GM12878 (cell line): Measurements from ENCODE around the gene POC5. TPM values are rescaled to one million over a fixed set of nuclear protein-coding genes. Genes with fewer than 3 reads are reported as not detected.

Experiments used
- ATAC-seq: fragments of 200-7000 bp; cut with Tn5 transposase; 3 replicates; pipeline ENCODE4 v1.9.1; 2020; ENCODE audit warnings: mild to moderate bottlenecking, moderate library complexity
- BruUV-seq: library from RNA; stranded (reverse); fragments of 400-500 nt; replicated peaks from 2 replicates; lab custom pipeline; 2021; lab: Mats Ljungman, UMichigan
- CTCF ChIA-PET: fragments of 300-600 bp; sonication (Branson Sonifier 250); formaldehyde crosslinking; extraction: SDS; loops from one replicate; lab custom pipeline; 2021; ENCODE audit warnings: inconsistent platforms; lab: Yijun Ruan, JAX
- POLR2A ChIA-PET: fragments of 350-600 bp; formaldehyde crosslinking; extraction: SDS; loops from one replicate; lab custom pipeline; 2021; ENCODE audit warnings: inconsistent platforms; lab: Charles Lee
- RAD21 ChIA-PET: fragments of 300-600 bp; sonication (Branson Sonifier 250); formaldehyde crosslinking; loops from one replicate; lab custom pipeline; 2023; ENCODE audit warnings: antibody characterized with exemption; ENCODE audit not compliant: unreplicated experiment; lab: Charles Lee
- SMC1A ChIA-PET: fragments of 300-600 bp; sonication (Branson Sonifier 250); formaldehyde crosslinking; loops from one replicate; lab custom pipeline; 2023; ENCODE audit not compliant: unreplicated experiment, uncharacterized antibody; lab: Charles Lee
- DNase-seq: peaks from one replicate; pipeline ENCODE4 v3.0.0-alpha.2; 2011; ENCODE audit warnings: low read depth, low spot score
- FAIRE-seq: peaks from 3 replicates; lab custom pipeline; 2011; peaks lifted over from hg19 to GRCh38; lab: Jason Lieb, UNC
- H2AFZ ChIP-seq: 2 replicates; pipeline ENCODE4 v1.6.0; 2011; ENCODE audit warnings: low read depth, low read length, control low read depth; ENCODE audit not compliant: control insufficient read depth
- H3K27ac ChIP-seq: 2 replicates; pipeline ENCODE4 v1.5.1; 2011; ENCODE audit warnings: control low read depth; ENCODE audit not compliant: control insufficient read depth, insufficient read depth
- H3K27me3 ChIP-seq, 2 experiments: replicated peaks in 1 of 2; 2 replicates each; pipeline versions ENCODE4 v1.6.0 to v1.6.1; 2011; ENCODE audit warnings: low read length in 1 of 2; ENCODE audit not compliant: control insufficient read depth in 2 of 2, insufficient read depth in 2 of 2
- H3K36me3 ChIP-seq, 2 experiments: 2 replicates each; pipeline ENCODE4 v1.5.1; 2011; ENCODE audit warnings: low read length in 1 of 2; ENCODE audit not compliant: control insufficient read depth in 2 of 2, insufficient read depth in 2 of 2
- H3K4me1 ChIP-seq: 2 replicates; pipeline ENCODE4 v1.6.1; 2011; ENCODE audit warnings: mild to moderate bottlenecking, low read length, moderate library complexity, mixed read lengths; ENCODE audit not compliant: control insufficient read depth, insufficient read depth
- H3K4me2 ChIP-seq: 2 replicates; pipeline ENCODE4 v1.6.0; 2011; ENCODE audit warnings: control low read depth; ENCODE audit not compliant: control insufficient read depth, insufficient read depth
- H3K4me3 ChIP-seq: fragments of 200-600 bp; sonication (generic); 2 replicates; pipeline ENCODE4 v1.5.1; 2016
- H3K79me2 ChIP-seq: 2 replicates; pipeline ENCODE4 v1.6.0; 2011; ENCODE audit warnings: low read length; ENCODE audit not compliant: control insufficient read depth, insufficient read depth
- H3K9ac ChIP-seq: 2 replicates; pipeline ENCODE4 v1.8.0; 2011; ENCODE audit warnings: low read length, control low read depth, mixed read lengths; ENCODE audit not compliant: control insufficient read depth, insufficient read depth
- H3K9me3 ChIP-seq: replicated peaks from 3 replicates; pipeline ENCODE4 v1.5.1; 2011; ENCODE audit warnings: mild to moderate bottlenecking, low read length; ENCODE audit not compliant: control insufficient read depth, insufficient read depth
- H4K20me1 ChIP-seq: 2 replicates; pipeline ENCODE4 v1.6.0; 2011; ENCODE audit not compliant: control insufficient read depth, insufficient read depth
- CBFB ChIP-seq: IDR thresholded peaks from 2 replicates; pipeline ENCODE4 v1.6.1; 2016; ENCODE audit warnings: antibody characterized with exemption, low read depth
- CEBPB ChIP-seq, 2 experiments: fragments of 150-350 bp in 1 of 2; IDR thresholded peaks; 2 replicates each; pipeline ENCODE4 v1.6.1; 2012 to 2014; ENCODE audit warnings: low read depth in 2 of 2, low read length in 2 of 2, borderline replicate concordance in 1 of 2, inconsistent platforms in 1 of 2
- CHD2 ChIP-seq: IDR thresholded peaks from 2 replicates; pipeline ENCODE4 v1.6.1; 2011; ENCODE audit warnings: low read depth, low read length, improper control_type of control experiment, borderline replicate concordance
- CREM ChIP-seq: IDR thresholded peaks from 2 replicates; pipeline ENCODE4 v1.6.1; 2014; ENCODE audit warnings: antibody characterized with exemption, low read depth
- EP300 ChIP-seq, 2 experiments: fragments of 150-350 bp in 1 of 2; IDR thresholded peaks; 2 replicates each; pipeline ENCODE4 v1.6.1; 2011 to 2012; ENCODE audit warnings: low read depth in 2 of 2, low read length in 2 of 2, borderline replicate concordance in 1 of 2, improper control_type of control experiment in 1 of 2, inconsistent platforms in 1 of 2; ENCODE audit not compliant: control insufficient read depth in 1 of 2
- ETV6 ChIP-seq, 2 experiments: fragments of 450-650 bp in 1 of 2; IDR thresholded peaks in 1 of 2; conservative IDR thresholded peaks in 1 of 2; 2 replicates each; pipeline ENCODE4 v1.6.1; 2014; ENCODE audit warnings: antibody characterized with exemption in 1 of 2, borderline replicate concordance in 1 of 2, low read depth in 1 of 2, mild to moderate bottlenecking in 1 of 2, moderate library complexity in 1 of 2
- HDAC2 ChIP-seq: fragments of 200-600 bp; sonication (generic); IDR thresholded peaks from 2 replicates; pipeline ENCODE4 v1.6.1; 2017
- HSF1 ChIP-seq: fragments of 150-350 bp; IDR thresholded peaks from 2 replicates; pipeline ENCODE4 v1.6.1; 2014; ENCODE audit warnings: mild to moderate bottlenecking, low read depth, low read length
- IKZF1 ChIP-seq: fragments of 450-650 bp; conservative IDR thresholded peaks from 2 replicates; pipeline ENCODE4 v1.6.1; 2017; ENCODE audit warnings: antibody characterized with exemption, mild to moderate bottlenecking
- IKZF2 ChIP-seq, 2 experiments: fragments of 450-650 bp; IDR thresholded peaks; 2 replicates each; pipeline ENCODE4 v1.6.1; 2017; ENCODE audit warnings: mild to moderate bottlenecking in 2 of 2, moderate library complexity in 2 of 2
- JUND ChIP-seq: IDR thresholded peaks from 2 replicates; pipeline ENCODE4 v1.6.1; 2012; ENCODE audit warnings: low read depth, mild to moderate bottlenecking, low read length, improper control_type of control experiment, moderate library complexity
- MEF2B ChIP-seq: fragments of 450-650 bp; IDR thresholded peaks from 2 replicates; pipeline ENCODE4 v1.6.1; 2018; ENCODE audit warnings: mild to moderate bottlenecking, moderate library complexity; ENCODE audit not compliant: partially characterized antibody, poor library complexity, severe bottlenecking
- MTA3 ChIP-seq: IDR thresholded peaks from 2 replicates; pipeline ENCODE4 v1.6.1; 2012; ENCODE audit warnings: low read length, inconsistent platforms, borderline replicate concordance
- NBN ChIP-seq: fragments of 450-650 bp; IDR thresholded peaks from 2 replicates; pipeline ENCODE4 v1.6.1; 2016
- NFYA ChIP-seq: IDR thresholded peaks from 2 replicates; pipeline ENCODE4 v1.6.1; 2011; ENCODE audit warnings: low read depth, mild to moderate bottlenecking, low read length, improper control_type of control experiment, borderline replicate concordance
- NKRF ChIP-seq: fragments of 450-650 bp; conservative IDR thresholded peaks from 2 replicates; pipeline ENCODE4 v1.6.1; 2017; ENCODE audit warnings: mild to moderate bottlenecking, moderate library complexity
- PAX8 ChIP-seq: fragments of 450-650 bp; IDR thresholded peaks from 2 replicates; pipeline ENCODE4 v1.6.1; 2017; ENCODE audit warnings: mild to moderate bottlenecking, moderate library complexity
- SIN3A ChIP-seq: IDR thresholded peaks from 2 replicates; pipeline ENCODE4 v1.6.1; 2012; ENCODE audit warnings: low read depth, low read length, improper control_type of control experiment
- SP1 ChIP-seq: IDR thresholded peaks from one replicate; pipeline ENCODE4 v1.6.1; 2011; ENCODE audit warnings: low read depth, low read length
- SRF ChIP-seq, 2 experiments: IDR thresholded peaks; 2 replicates each; pipeline ENCODE4 v1.6.1; 2011; ENCODE audit warnings: low read depth in 2 of 2, low read length in 2 of 2, mild to moderate bottlenecking in 1 of 2, moderate library complexity in 1 of 2
- ZBED1 ChIP-seq: IDR thresholded peaks from 2 replicates; pipeline ENCODE4 v1.6.1; 2016; ENCODE audit warnings: borderline replicate concordance
- ZNF384 ChIP-seq: IDR thresholded peaks from 2 replicates; pipeline ENCODE4 v1.6.1; 2012; ENCODE audit warnings: low read depth, mild to moderate bottlenecking, low read length, improper control_type of control experiment, borderline replicate concordance
- ZNF622 ChIP-seq: fragments of 450-650 bp; IDR thresholded peaks from 2 replicates; pipeline ENCODE4 v1.6.1; 2017; ENCODE audit warnings: mild to moderate bottlenecking, inconsistent platforms
- WGBS: methylation state at CpG from one replicate; pipeline ENCODE4 v1.1.6; 2016; ENCODE audit warnings: low lambda C conversion rate; ENCODE audit not compliant: insufficient replicate concordance, insufficient coverage; ENCODE audit errors: missing lambda C conversion rate; 5-methylcytosine and 5-hydroxymethylcytosine counted together
- in situ Hi-C: fragments of 300-500 bp; cut with MboI; formaldehyde crosslinking; loops from 9 replicates; pipeline ENCODE4 v1.14.3; 2018; ENCODE audit warnings: mixed read lengths
- intact Hi-C: fragments of 100-400 bp; cut with micrococcal nuclease; formaldehyde crosslinking; loops from one replicate; pipeline ENCODE4 v1.14.2; 2022; ENCODE audit not compliant: unreplicated experiment
- polyA plus RNA-seq, 11 experiments: library from polyadenylated mRNA; depleted of rRNA in 4 of 11; unstranded in 6 of 11; stranded (reverse) in 5 of 11; fragments of >200 nt; fragmentation: Nextera tagmentation in 4 of 11; fragmentation: Illumina TruSeq in 1 of 11; extraction: Ambion mirVana in 4 of 11; extraction: Trizol in 1 of 11; gene quantifications; 1 replicate in 1 of 11; 2 replicates in 10 of 11; pipeline versions ENCODE4 v1.2.1 to v1.2.3, GENCODE V29; 2011 to 2016; ENCODE audit warnings: inconsistent platforms in 2 of 11, missing spikeins in 2 of 11, low read depth in 1 of 11
- total RNA-seq, 4 experiments: library from RNA; depleted of rRNA in 3 of 4; stranded (reverse); fragments of >200 nt in 3 of 4; fragmentation: Illumina TruSeq in 1 of 4; extraction: Trizol in 1 of 4; gene quantifications; 2 replicates each; pipeline versions ENCODE4 v1.2.1 to v1.2.3, GENCODE V29; 2013 to 2021

POC5 gene
- total and polyA plus RNA-seq, 10 of the 15 experiments (the other 5 are each of a cell fraction or from before 2014, with no cell fraction given), result 13.1 to 25.6 (median 21.8) TPM

- TF ChIP-seq ETV6 (conservative IDR thresholded peaks at IDR 0.05 in 1 of 2, IDR thresholded peaks at IDR 0.05 in 1 of 2; ENCODE audit: borderline replicate concordance in 1 of 2, low read depth in 1 of 2), result peak in 1 of 2 experiments; percentile 68; a peak in 1 of 4 replicates
- TF ChIP-seq MTA3, result no peak
- no peak for TF ChIP-seq PAX8
- TF ChIP-seq IKZF2 (IDR thresholded peaks at IDR 0.05), result peak; percentile 24 to 54; a peak in 2 of 4 replicates
- TF ChIP-seq CREM, result peak; percentile 56; the same call in 1 of the 2 replicates
- no peak for TF ChIP-seq CBFB
- 0 out of 2 replicates have a peak, but pooled peaks have one; percentile 27 for TF ChIP-seq NBN
- TF ChIP-seq ZNF384, result no peak
- TF ChIP-seq SIN3A, result no peak
Observed at GRCh38 chr5:75648712-75649111, 68.5 kb downstream of the POC5 start (continued).

DNA sequence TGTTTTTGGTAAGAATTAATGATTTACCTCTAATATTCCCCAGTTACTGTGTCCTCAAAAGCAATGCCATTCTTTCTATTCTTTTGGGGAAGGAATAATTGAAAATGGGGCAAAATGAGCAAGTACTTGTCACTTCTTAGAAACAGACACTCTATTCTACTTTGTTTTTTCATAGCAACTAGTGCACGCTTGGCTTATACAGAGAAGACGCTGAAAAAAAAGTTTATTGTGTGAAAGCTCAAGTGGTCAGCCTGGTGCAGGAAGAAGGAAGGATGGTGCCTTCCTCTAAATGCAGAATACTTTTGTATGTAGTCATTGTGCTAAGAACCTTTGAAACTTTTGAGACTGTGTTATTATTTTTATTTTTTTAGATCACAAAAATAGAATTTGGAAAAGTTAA, 76.4 kb downstream of the POC5 start:
- H3K9ac ChIP-seq, result no peak overlapping the region
- POLR2A ChIA-PET, result no interaction called here
- no peak for ATAC-seq
- no peaks in the 10 kb centered on the region for H4K20me1 ChIP-seq
- no peak for FAIRE-seq
- no peaks in the 10 kb centered on the region for H3K9me3 ChIP-seq
- H3K4me3 ChIP-seq, result no peak overlapping the region
- no peaks in the 10 kb centered on the region for H3K4me1 ChIP-seq
- no peak for DNase-seq
- no TSS peak for BruUV-seq
- in situ Hi-C loops (no loop called here), intact Hi-C loops (no loop called here)
- no peak overlapping the region for H3K27ac ChIP-seq
- no peak overlapping the region for H2AFZ ChIP-seq
- H3K79me2 ChIP-seq, result no peaks in the 10 kb centered on the region
- RAD21 ChIA-PET, result no interaction called here
- H3K4me2 ChIP-seq, result no peak overlapping the region
- 79% methylated on average over 2 of the region's 2 CpGs for WGBS
- no peaks in the 10 kb centered on the region for H3K36me3 ChIP-seq
- SMC1A ChIA-PET, result no interaction called here
- CTCF ChIA-PET, result interaction anchor here (1.5 kb wide), 1 partner anchor 19 kb away, joined by 4 read pairs; no protein-coding TSS in a partner anchor
- H3K27me3 ChIP-seq, result no peaks in the 10 kb centered on the region
- no peak for TF ChIP-seq HDAC2
- TF ChIP-seq JUND, result no peak
- TF ChIP-seq ZNF622, result no peak
- no peak for TF ChIP-seq ZBED1
- TF ChIP-seq SP1, result no peak
- TF ChIP-seq CEBPB (IDR thresholded peaks at IDR 0.05; ENCODE audit: borderline replicate concordance in 1 of 2, low read depth in 2 of 2, low read length in 2 of 2), result no peak
- no peak for TF ChIP-seq IKZF1
- TF ChIP-seq SRF (IDR thresholded peaks at IDR 0.05; ENCODE audit: low read depth in 2 of 2, low read length in 2 of 2), result no peak
- no peak for TF ChIP-seq NKRF
- TF ChIP-seq MEF2B, result no peak
- TF ChIP-seq EP300 (IDR thresholded peaks at IDR 0.05; ENCODE audit: borderline replicate concordance in 1 of 2, control insufficient read depth in 1 of 2, low read depth in 2 of 2, low read length in 2 of 2), result no peak
- TF ChIP-seq CHD2, result no peak
- TF ChIP-seq HSF1, result no peak
- no peak for TF ChIP-seq NFYA
